ENCODE data around the gene TRAP1. TPM values are rescaled to one million over a fixed set of nuclear protein-coding genes. Genes with fewer than 3 reads are reported as not detected.
A peak's percentile ranks its signal among the peaks of the same experiment; 100 is the strongest.

The TRAP1 gene
- polyA plus RNA-seq, 2 of the 4 experiments (the other 2 are of a cell fraction): 103 to 198 TPM

- H3K4me3 ChIP-seq: no peak overlapping the region
- H3K9me3 ChIP-seq: no peaks in the 10 kb centered on the region
- 94% methylated on average over 14 of the region's 14 CpGs for WGBS (ENCODE audit: missing lambda C conversion rate)
- DNase-seq (ENCODE audit: low read depth in 1 of 2, low spot score in 1 of 2) (no peak), FAIRE-seq (no peak), ATAC-seq (no peak)
- H3K4me2 ChIP-seq: no peak overlapping the region
- H3K4me1 ChIP-seq: no peaks in the 10 kb centered on the region
- no peak overlapping the region for H3K27ac ChIP-seq
- no peak for TF ChIP-seq ZC3H11A (IDR thresholded peaks at IDR 0.05)
- no peak for TF ChIP-seq RNF2 (IDR thresholded peaks at IDR 0.05; ENCODE audit: borderline replicate concordance, low read depth)
- no peak for TF ChIP-seq HOXA7 (CRISPR knock-in tag; IDR thresholded peaks at IDR 0.05)
- TF ChIP-seq CEBPB (IDR thresholded peaks at IDR 0.05): no peak
- no peak for TF ChIP-seq EHF (CRISPR knock-in tag; IDR thresholded peaks at IDR 0.05)
- TF ChIP-seq POLR2A (IDR thresholded peaks at IDR 0.05; ENCODE audit: low read length): no peak
- no peak for TF ChIP-seq JUN (IDR thresholded peaks at IDR 0.05)
- no peak for TF ChIP-seq RCOR1 (IDR thresholded peaks at IDR 0.05; ENCODE audit: low read depth, low read length)
- no peak for TF ChIP-seq RARB (CRISPR knock-in tag; IDR thresholded peaks at IDR 0.05)
- TF ChIP-seq TFCP2L1 (CRISPR knock-in tag; IDR thresholded peaks at IDR 0.05): no peak
- TF ChIP-seq MAZ (IDR thresholded peaks at IDR 0.05; ENCODE audit: borderline replicate concordance, low read depth, low read length): no peak
- no peak for TF ChIP-seq NFE2L2 (conservative IDR thresholded peaks at IDR 0.05; ENCODE audit: low read length)
- no peak for TF ChIP-seq FOSB (CRISPR knock-in tag; IDR thresholded peaks at IDR 0.05)
- TF ChIP-seq CBX2 (IDR thresholded peaks at IDR 0.05; ENCODE audit: borderline replicate concordance, low read depth): no peak
- TF ChIP-seq, protein P1, sequence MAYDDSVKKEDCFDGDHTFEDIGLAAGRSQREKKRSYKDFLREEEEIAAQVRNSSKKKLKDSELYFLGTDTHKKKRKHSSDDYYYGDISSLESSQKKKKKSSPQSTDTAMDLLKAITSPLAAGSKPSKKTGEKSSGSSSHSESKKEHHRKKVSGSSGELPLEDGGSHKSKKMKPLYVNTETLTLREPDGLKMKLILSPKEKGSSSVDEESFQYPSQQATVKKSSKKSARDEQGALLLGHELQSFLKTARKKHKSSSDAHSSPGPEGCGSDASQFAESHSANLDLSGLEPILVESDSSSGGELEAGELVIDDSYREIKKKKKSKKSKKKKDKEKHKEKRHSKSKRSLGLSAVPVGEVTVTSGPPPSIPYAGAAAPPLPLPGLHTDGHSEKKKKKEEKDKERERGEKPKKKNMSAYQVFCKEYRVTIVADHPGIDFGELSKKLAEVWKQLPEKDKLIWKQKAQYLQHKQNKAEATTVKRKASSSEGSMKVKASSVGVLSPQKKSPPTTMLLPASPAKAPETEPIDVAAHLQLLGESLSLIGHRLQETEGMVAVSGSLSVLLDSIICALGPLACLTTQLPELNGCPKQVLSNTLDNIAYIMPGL (CRISPR knock-in tag; IDR thresholded peaks at IDR 0.05; ENCODE audit: borderline replicate concordance): no peak
- TF ChIP-seq NPAS2 (CRISPR knock-in tag; IDR thresholded peaks at IDR 0.05; ENCODE audit: borderline replicate concordance): no peak
- TF ChIP-seq KDM5A (IDR thresholded peaks at IDR 0.05): no peak
- no peak for TF ChIP-seq EP300 (IDR thresholded peaks at IDR 0.05)
- no peak for TF ChIP-seq REST (IDR thresholded peaks at IDR 0.05)
- no peak for TF ChIP-seq HOXB13 (CRISPR knock-in tag; IDR thresholded peaks at IDR 0.05; ENCODE audit: low read depth)
- ChIA-PET CTCF (interaction anchor here (0.5 to 1.3 kb wide), 2 partner anchors 9 to 12 kb away, joined by 3 read pairs; no protein-coding TSS in a partner anchor), POLR2A (no interaction called here)
Measured at GRCh38 chr16:3740186-3740585, 22.9 kb upstream of the TRAP1 start.

- peak in 1 of 2 experiments; percentile 24; a peak in 1 of 6 replicates for ATAC-seq
- Histone ChIP-seq H3K27ac (no peak overlapping the region), H3K4me3 (no peak overlapping the region), H3K4me1 (no peaks in the 10 kb centered on the region), H3K9me3 (no peaks in the 10 kb centered on the region), H3K4me2 (no peak overlapping the region)
- DNase-seq (ENCODE audit: low read depth in 1 of 2, low spot score in 1 of 2): no peak
- FAIRE-seq: no peak
- POLR2A ChIA-PET: no interaction called here
- 94% methylated on average over 9 of the region's 9 CpGs for WGBS (ENCODE audit: missing lambda C conversion rate)
- CTCF ChIA-PET: interaction anchor here (0.5 to 1.3 kb wide), 2 partner anchors 8 to 12 kb away, joined by 3 read pairs; no protein-coding TSS in a partner anchor
- no peak for TF ChIP-seq CBX8 (IDR thresholded peaks at IDR 0.05)
- no peak for TF ChIP-seq FOSL2 (IDR thresholded peaks at IDR 0.05)
- no peak for TF ChIP-seq FOSL2 (CRISPR knock-in tag; IDR thresholded peaks at IDR 0.05)
- no peak for TF ChIP-seq ZSCAN20 (CRISPR knock-in tag; IDR thresholded peaks at IDR 0.05)
- TF ChIP-seq, protein P2, sequence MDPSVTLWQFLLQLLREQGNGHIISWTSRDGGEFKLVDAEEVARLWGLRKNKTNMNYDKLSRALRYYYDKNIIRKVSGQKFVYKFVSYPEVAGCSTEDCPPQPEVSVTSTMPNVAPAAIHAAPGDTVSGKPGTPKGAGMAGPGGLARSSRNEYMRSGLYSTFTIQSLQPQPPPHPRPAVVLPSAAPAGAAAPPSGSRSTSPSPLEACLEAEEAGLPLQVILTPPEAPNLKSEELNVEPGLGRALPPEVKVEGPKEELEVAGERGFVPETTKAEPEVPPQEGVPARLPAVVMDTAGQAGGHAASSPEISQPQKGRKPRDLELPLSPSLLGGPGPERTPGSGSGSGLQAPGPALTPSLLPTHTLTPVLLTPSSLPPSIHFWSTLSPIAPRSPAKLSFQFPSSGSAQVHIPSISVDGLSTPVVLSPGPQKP (IDR thresholded peaks at IDR 0.05; ENCODE audit: low read depth, low read length): no peak
- TF ChIP-seq NPAS2 (CRISPR knock-in tag; IDR thresholded peaks at IDR 0.05; ENCODE audit: borderline replicate concordance): no peak
- TF ChIP-seq, protein P3, sequence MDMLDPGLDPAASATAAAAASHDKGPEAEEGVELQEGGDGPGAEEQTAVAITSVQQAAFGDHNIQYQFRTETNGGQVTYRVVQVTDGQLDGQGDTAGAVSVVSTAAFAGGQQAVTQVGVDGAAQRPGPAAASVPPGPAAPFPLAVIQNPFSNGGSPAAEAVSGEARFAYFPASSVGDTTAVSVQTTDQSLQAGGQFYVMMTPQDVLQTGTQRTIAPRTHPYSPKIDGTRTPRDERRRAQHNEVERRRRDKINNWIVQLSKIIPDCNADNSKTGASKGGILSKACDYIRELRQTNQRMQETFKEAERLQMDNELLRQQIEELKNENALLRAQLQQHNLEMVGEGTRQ (IDR thresholded peaks at IDR 0.05): no peak
- TF ChIP-seq EP300 (IDR thresholded peaks at IDR 0.05): no peak
- no peak for TF ChIP-seq CTCF (IDR thresholded peaks at IDR 0.05)
- no peak for TF ChIP-seq RCOR1 (IDR thresholded peaks at IDR 0.05; ENCODE audit: low read depth, low read length)
- no peak for TF ChIP-seq EHF (CRISPR knock-in tag; IDR thresholded peaks at IDR 0.05)
- TF ChIP-seq MAZ (IDR thresholded peaks at IDR 0.05; ENCODE audit: borderline replicate concordance, low read depth, low read length): no peak
- no peak for TF ChIP-seq HOXB5 (CRISPR knock-in tag; IDR thresholded peaks at IDR 0.05)
- no peak for TF ChIP-seq FOSB (CRISPR knock-in tag; IDR thresholded peaks at IDR 0.05)
- no peak for TF ChIP-seq HEYL (CRISPR knock-in tag; IDR thresholded peaks at IDR 0.05)
- no peak for TF ChIP-seq CBX2 (IDR thresholded peaks at IDR 0.05; ENCODE audit: borderline replicate concordance, low read depth)
- TF ChIP-seq SREBF2 (IDR thresholded peaks at IDR 0.05): no peak
Measured at GRCh38 chr16:3739636-3740035, 22.3 kb upstream of the TRAP1 start.

Measured in A549 (cell line).